PC-3 (cell line): ENCODE results near the gene CTDSP1. TPM values are rescaled to one million over a fixed set of nuclear protein-coding genes. Genes with fewer than 3 reads are reported as not detected.

Source experiments
- ATAC-seq: fragments of 200-7000 bp; cut with Tn5 transposase; 2 replicates; pipeline ENCODE4 v1.9.1; 2020; ENCODE audit warnings: mild to moderate bottlenecking, moderate library complexity
- BruUV-seq: library from RNA; stranded (reverse); fragments of 400-500 nt; replicated peaks from 2 replicates; lab custom pipeline; 2021; lab: Mats Ljungman, UMichigan
- CTCF ChIA-PET: fragments of 300-600 bp; sonication (Branson Sonifier 250); formaldehyde crosslinking; loops from one replicate; lab custom pipeline; 2022; ENCODE audit warnings: antibody characterized with exemption; lab: Charles Lee
- POLR2A ChIA-PET: fragments of 300-600 bp; sonication (Branson Sonifier 250); formaldehyde crosslinking; loops from one replicate; lab custom pipeline; 2022; ENCODE audit warnings: antibody characterized with exemption; ENCODE audit not compliant: unreplicated experiment; lab: Charles Lee
- DNase-seq: peaks from one replicate; pipeline ENCODE4 v3.0.0-alpha.2; 2015
- H2AFZ ChIP-seq: fragments of 300-600 bp; sonication (generic); 2 replicates; pipeline ENCODE4 v1.6.0; 2016; ENCODE audit warnings: antibody characterized with exemption, low read length
- H3F3A ChIP-seq: fragments of 300-600 bp; sonication (generic); one replicate; pipeline ENCODE4 v1.6.0; 2017; ENCODE audit warnings: antibody characterized with exemption, low read length, control low read depth, mild to moderate bottlenecking; ENCODE audit not compliant: unreplicated experiment
- H3K27ac ChIP-seq: fragments of 300-600 bp; sonication (generic); 2 replicates; pipeline ENCODE4 v1.5.1; 2016; ENCODE audit warnings: mild to moderate bottlenecking, low read length
- H3K27me3 ChIP-seq: fragments of 300-600 bp; sonication (generic); 2 replicates; pipeline ENCODE4 v1.6.1; 2016; ENCODE audit warnings: low read length, mixed read lengths
- H3K36me3 ChIP-seq: fragments of 300-600 bp; sonication (generic); 2 replicates; pipeline ENCODE4 v1.6.1; 2016; ENCODE audit warnings: low read depth, mixed run types, low read length, mixed read lengths
- H3K4me1 ChIP-seq: fragments of 300-600 bp; sonication (generic); 2 replicates; pipeline ENCODE4 v1.5.1; 2016; ENCODE audit warnings: low read length; ENCODE audit not compliant: insufficient read depth
- H3K4me2 ChIP-seq: fragments of 300-600 bp; sonication (generic); 2 replicates; pipeline ENCODE4 v1.6.0; 2016; ENCODE audit warnings: low read length
- H3K4me3 ChIP-seq: fragments of 300-600 bp; sonication (generic); 2 replicates; pipeline ENCODE4 v1.5.1; 2016; ENCODE audit warnings: mild to moderate bottlenecking, low read length, mixed read lengths
- H3K79me2 ChIP-seq: fragments of 300-600 bp; sonication (generic); 2 replicates; pipeline ENCODE4 v1.6.1; 2017; ENCODE audit warnings: low read length, mixed read lengths
- H3K9ac ChIP-seq: fragments of 300-600 bp; sonication (generic); 2 replicates; pipeline ENCODE4 v1.6.0; 2016; ENCODE audit warnings: mild to moderate bottlenecking, low read length
- H3K9me2 ChIP-seq: fragments of 300-600 bp; sonication (generic); replicated peaks from 2 replicates; pipeline ENCODE4 v1.6.1; 2016; ENCODE audit warnings: mixed run types, low read length, mixed read lengths
- H3K9me3 ChIP-seq: fragments of 300-600 bp; sonication (generic); 2 replicates; pipeline ENCODE4 v1.6.1; 2016; ENCODE audit warnings: low read length, mixed read lengths
- H4K20me1 ChIP-seq: fragments of 300-600 bp; sonication (generic); 2 replicates; pipeline ENCODE4 v1.6.1; 2016; ENCODE audit warnings: low read length, mixed read lengths
- EZH2 ChIP-seq: fragments of 300-600 bp; sonication (generic); IDR thresholded peaks from one replicate; pipeline ENCODE4 v1.6.1; 2017; ENCODE audit warnings: antibody characterized with exemption, mild to moderate bottlenecking, low read length; ENCODE audit not compliant: unreplicated experiment
- EZH2phosphoT487 ChIP-seq: fragments of 300-600 bp; sonication (generic); IDR thresholded peaks from 2 replicates; pipeline ENCODE4 v1.6.1; 2018; ENCODE audit warnings: mild to moderate bottlenecking, antibody characterized with exemption, low read length, borderline replicate concordance
- intact Hi-C: fragments of 100-400 bp; cut with micrococcal nuclease; formaldehyde crosslinking; loops from 2 replicates; pipeline ENCODE4 v1.9.0; 2023
- total RNA-seq: library from RNA; depleted of rRNA; stranded (reverse); fragments of >200 nt; gene quantifications from 2 replicates; pipeline ENCODE4 v1.2.3, GENCODE V29; 2014
- TF ChIP-seq, protein P1 (sequence below): fragments of 300-600 bp; sonication (generic); conservative IDR thresholded peaks from 2 replicates; pipeline ENCODE4 v1.5.1; 2017; ENCODE audit warnings: antibody characterized with exemption, low read depth, mild to moderate bottlenecking, low read length

The CTDSP1 gene
- total RNA-seq, 1 experiment from 2014 or later: 73.2 TPM

DNA sequence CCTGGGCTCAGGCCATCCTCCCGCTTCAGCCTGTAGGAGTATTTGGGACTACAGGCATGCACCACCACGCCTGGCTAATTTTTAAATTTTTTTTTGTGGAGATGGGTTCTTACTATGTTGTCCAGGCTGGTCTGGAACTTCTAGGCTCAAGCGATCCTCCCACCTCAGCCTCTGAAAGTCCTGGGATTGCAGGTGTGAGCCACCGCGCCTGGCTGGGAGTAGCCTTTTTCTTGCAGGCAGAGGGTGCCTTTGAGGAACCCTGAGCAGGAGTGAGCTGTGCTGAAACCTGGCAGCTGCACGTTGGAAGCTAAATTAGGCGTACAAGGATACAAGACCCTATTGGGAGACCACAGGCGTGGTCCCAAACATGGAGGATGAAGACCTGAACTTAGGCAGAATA is 8.0 kb downstream of the CTDSP1 start:
- Histone ChIP-seq H3K79me2 (no peaks in the 10 kb centered on the region), H3K9me3 (no peaks in the 10 kb centered on the region), H3F3A (no peaks in the 10 kb centered on the region), H3K27me3 (no peaks in the 10 kb centered on the region), H4K20me1 (no peaks in the 10 kb centered on the region), H3K4me1 (peaks cover 17% of the 10 kb centered on the region), H3K36me3 (peaks cover 4% of the 10 kb centered on the region; the same call in 1 of the 2 replicates), H2AFZ (no peak overlapping the region), H3K9me2 (no peaks in the 10 kb centered on the region), H3K4me3 (no peak overlapping the region), H3K9ac (no peak overlapping the region), H3K27ac (no peak overlapping the region), H3K4me2 (no peak overlapping the region)
- no peak for DNase-seq
- intact Hi-C loops: loop anchor here (2.0 kb wide), 1 partner anchor 37 kb away; no protein-coding TSS in a partner anchor
- POLR2A ChIA-PET: interaction anchor here (0.6 kb wide), 1 partner anchor 109 kb away, joined by 3 read pairs; no protein-coding TSS in a partner anchor
- CTCF ChIA-PET: no interaction called here
- BruUV-seq: no TSS peak
- ATAC-seq: no peak
- TF ChIP-seq EZH2 (no peak), EZH2phosphoT487 (no peak)
- TF ChIP-seq, protein P1, sequence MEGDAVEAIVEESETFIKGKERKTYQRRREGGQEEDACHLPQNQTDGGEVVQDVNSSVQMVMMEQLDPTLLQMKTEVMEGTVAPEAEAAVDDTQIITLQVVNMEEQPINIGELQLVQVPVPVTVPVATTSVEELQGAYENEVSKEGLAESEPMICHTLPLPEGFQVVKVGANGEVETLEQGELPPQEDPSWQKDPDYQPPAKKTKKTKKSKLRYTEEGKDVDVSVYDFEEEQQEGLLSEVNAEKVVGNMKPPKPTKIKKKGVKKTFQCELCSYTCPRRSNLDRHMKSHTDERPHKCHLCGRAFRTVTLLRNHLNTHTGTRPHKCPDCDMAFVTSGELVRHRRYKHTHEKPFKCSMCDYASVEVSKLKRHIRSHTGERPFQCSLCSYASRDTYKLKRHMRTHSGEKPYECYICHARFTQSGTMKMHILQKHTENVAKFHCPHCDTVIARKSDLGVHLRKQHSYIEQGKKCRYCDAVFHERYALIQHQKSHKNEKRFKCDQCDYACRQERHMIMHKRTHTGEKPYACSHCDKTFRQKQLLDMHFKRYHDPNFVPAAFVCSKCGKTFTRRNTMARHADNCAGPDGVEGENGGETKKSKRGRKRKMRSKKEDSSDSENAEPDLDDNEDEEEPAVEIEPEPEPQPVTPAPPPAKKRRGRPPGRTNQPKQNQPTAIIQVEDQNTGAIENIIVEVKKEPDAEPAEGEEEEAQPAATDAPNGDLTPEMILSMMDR: no peak

DNA sequence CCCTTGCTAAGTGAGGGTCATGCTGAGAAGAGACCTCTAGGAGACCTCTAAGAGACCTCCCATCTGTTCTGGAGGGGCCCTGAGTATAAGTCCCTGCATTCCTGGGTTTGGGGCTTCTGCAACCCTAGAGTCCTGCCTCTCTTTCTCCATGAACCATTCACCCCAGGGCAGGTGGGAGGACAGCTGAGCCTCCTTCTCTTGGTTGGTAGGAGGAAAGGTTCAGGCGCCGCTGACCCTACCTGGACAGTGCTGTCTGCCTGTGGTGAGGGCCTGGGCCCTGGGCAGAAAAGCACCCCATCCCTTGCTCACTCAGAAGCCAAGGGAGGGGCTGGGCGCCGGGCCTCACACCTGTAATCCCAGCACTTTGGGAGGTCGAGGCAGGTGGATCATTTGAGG is 18.7 kb downstream of the CTDSP1 start:
- Histone ChIP-seq H2AFZ (no peak overlapping the region), H3K4me2 (no peak overlapping the region), H3K79me2 (no peaks in the 10 kb centered on the region), H3K36me3 (no peaks in the 10 kb centered on the region), H3K9me2 (no peaks in the 10 kb centered on the region), H3K4me1 (no peaks in the 10 kb centered on the region), H3K27ac (no peak overlapping the region), H3K27me3 (no peaks in the 10 kb centered on the region), H3F3A (no peaks in the 10 kb centered on the region), H3K9ac (no peak overlapping the region), H3K9me3 (no peaks in the 10 kb centered on the region), H3K4me3 (no peak overlapping the region), H4K20me1 (no peaks in the 10 kb centered on the region)
- TF ChIP-seq EZH2phosphoT487 (no peak), EZH2 (no peak)
- TF ChIP-seq, protein P1: no peak
- POLR2A ChIA-PET: no interaction called here
- CTCF ChIA-PET: no interaction called here
- ATAC-seq (no peak), DNase-seq (no peak)
- BruUV-seq: no TSS peak
- intact Hi-C loops: no loop called here

DNA sequence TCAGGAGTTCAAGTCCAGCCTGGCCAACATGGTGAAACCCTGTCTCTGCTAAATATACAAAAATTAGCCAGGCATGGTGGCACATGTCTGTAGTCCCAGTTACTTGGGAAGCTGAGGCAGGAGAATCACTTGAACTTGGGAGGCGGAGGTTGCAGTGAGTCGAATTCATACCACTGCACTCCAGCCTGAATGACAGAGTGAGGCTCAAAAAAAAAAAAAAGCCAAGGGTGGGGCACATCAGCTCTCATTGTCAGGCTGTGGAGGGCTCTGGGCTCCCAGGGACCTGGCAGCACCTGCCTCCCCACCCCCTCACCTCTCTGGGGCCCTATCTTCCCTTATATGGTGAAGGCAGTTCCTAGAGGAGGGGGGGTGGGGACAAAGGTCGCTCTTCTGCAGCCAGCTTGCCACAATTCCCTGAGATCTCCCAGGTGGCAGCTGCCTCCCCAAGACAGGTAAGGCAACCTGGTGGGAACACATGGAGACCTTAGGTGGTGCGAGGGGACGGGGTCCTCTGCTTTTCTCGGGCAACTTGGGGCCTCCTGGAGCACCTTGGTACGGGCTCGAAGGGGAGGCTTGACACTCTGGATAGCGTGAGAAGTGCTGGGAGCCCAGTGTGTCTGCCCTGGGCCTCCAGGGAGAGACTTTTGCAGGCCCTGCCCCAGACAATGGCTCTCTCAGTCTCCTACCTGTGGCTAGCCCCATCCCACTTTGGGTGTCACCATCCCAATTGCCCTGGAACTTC is 19.2 kb downstream of the CTDSP1 start, which contains the start of gene VIL1:
VIL1 (plus strand) TSS at position 407 of the 742 bp plus-strand sequence. CDS start 4,656 bp downstream, outside the sequence.
- no TSS peak for BruUV-seq
- Histone ChIP-seq H3K27ac (no peak within 1 kb of the TSS), H3F3A (no peaks in the 10 kb centered on the region), H3K9ac (no peak within 1 kb of the TSS), H3K4me1 (no peaks in the 10 kb centered on the region), H3K79me2 (no peaks in the 10 kb centered on the region), H3K4me2 (no peak within 1 kb of the TSS), H4K20me1 (no peaks in the 10 kb centered on the region), H2AFZ (no peak within 1 kb of the TSS), H3K27me3 (no peaks in the 10 kb centered on the region), H3K9me3 (no peaks in the 10 kb centered on the region), H3K9me2 (no peaks in the 10 kb centered on the region), H3K36me3 (no peaks in the 10 kb centered on the region), H3K4me3 (no peak within 1 kb of the TSS)
- ChIA-PET POLR2A (no interaction called here), CTCF (no interaction called here)
- DNase-seq (no peak), ATAC-seq (no peak)
- intact Hi-C loops: no loop called here
- TF ChIP-seq, protein P1: no peak
- TF ChIP-seq EZH2 (no peak), EZH2phosphoT487 (no peak)
